HG03378 (cell line): Measurements from ENCODE around the gene MC1R.
"Not testable (repeated sequence)": the region's sequence is repeated elsewhere in the genome, so short reads cannot be mapped to it uniquely, and the experiment has no call there.

Experiments used
- ATAC-seq: cut with Tn5 transposase; IDR thresholded peaks from one replicate; pipeline ENCODE4 v1.9.1; 2021; ENCODE audit warnings: mild to moderate bottlenecking, moderate library complexity; ENCODE audit not compliant: unreplicated experiment

Gene MC1R

DNA sequence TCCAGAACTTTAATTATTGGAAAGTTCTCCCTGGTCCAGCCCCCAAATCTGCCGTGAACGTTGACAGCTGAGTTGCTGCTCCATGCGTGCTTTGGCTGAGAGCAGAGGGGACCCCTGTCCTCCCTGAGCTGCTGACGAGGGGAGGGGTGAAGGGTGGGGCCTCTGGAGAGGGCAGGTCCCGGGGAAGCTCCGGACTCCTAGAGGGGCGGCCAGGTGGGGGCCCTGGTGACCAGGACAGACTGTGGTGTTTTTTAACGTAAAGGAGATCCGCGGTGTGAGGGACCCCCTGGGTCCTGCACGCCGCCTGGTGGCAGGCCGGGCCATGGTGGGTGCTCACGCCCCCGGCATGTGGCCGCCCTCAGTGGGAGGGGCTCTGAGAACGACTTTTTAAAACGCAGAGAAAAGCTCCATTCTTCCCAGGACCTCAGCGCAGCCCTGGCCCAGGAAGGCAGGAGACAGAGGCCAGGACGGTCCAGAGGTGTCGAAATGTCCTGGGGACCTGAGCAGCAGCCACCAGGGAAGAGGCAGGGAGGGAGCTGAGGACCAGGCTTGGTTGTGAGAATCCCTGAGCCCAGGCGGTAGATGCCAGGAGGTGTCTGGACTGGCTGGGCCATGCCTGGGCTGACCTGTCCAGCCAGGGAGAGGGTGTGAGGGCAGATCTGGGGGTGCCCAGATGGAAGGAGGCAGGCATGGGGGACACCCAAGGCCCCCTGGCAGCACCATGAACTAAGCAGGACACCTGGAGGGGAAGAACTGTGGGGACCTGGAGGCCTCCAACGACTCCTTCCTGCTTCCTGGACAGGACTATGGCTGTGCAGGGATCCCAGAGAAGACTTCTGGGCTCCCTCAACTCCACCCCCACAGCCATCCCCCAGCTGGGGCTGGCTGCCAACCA is at the start of gene MC1R:
Gene MC1R (plus strand): TSS at position 410 of the 895 bp plus-strand sequence. CDS start 397 bp downstream, at position 807.
- ATAC-seq = no peak

DNA sequence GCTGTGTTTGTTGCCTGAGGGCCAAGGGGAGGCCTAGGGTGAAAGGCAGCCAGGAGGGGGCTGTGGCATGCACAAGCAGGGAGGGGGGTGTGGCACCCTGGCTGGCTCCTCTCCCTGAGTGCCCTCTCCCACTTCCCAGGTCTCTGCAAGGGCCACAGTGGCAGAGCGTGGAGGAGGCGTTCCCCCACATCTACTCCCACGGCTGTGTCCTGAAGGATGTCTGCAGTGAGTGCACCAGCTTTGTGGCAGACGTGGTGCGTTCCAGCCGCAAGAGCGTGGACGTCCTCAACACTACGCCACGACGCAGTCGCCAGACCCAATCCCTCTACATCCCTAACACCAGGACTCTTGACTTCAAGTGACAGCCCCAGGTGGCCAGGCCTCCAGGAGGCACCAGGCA is 48.8 kb upstream of the MC1R start:
- ATAC-seq = no peak

DNA sequence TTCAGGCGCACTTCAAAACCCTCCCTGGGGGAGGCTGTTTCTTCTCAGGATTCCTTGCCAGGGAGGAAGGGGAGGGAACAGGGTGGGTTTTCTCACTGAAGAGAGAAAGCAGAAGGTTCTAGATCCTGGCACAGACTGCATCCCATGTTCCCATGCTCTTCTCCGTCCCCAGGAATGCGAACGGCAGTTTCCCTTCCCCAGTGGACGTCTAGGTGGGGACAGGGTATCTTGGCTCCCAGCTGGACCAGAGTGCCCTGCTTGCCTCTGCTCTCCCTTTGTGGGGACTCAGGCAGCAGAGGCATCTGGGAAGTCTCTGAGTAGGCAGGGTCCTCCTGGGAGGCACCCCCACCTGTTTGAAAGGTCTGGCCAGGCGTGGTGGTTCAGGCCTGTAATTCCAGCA is 48.2 kb upstream of the MC1R start:
- no peak for ATAC-seq

DNA sequence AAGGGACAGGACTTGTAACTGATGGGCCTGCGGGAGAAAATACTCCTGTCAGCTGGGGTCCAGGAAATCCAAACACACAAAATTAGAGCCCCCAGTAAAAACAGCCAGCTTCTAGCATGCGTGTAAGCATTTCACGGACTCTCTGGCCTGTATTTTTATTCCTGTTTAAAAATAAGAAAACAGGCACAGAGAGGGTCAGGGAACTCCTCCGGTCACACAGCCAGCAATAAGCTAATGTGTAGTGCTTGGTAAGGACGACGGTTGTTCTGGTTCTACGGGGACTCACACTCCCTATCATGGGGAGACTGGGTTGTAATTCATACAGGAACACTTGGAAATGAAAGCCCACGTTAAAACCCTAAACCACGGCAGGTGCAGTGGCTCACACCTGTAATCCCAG is 46.8 kb upstream of the MC1R start:
- no peak for ATAC-seq

DNA sequence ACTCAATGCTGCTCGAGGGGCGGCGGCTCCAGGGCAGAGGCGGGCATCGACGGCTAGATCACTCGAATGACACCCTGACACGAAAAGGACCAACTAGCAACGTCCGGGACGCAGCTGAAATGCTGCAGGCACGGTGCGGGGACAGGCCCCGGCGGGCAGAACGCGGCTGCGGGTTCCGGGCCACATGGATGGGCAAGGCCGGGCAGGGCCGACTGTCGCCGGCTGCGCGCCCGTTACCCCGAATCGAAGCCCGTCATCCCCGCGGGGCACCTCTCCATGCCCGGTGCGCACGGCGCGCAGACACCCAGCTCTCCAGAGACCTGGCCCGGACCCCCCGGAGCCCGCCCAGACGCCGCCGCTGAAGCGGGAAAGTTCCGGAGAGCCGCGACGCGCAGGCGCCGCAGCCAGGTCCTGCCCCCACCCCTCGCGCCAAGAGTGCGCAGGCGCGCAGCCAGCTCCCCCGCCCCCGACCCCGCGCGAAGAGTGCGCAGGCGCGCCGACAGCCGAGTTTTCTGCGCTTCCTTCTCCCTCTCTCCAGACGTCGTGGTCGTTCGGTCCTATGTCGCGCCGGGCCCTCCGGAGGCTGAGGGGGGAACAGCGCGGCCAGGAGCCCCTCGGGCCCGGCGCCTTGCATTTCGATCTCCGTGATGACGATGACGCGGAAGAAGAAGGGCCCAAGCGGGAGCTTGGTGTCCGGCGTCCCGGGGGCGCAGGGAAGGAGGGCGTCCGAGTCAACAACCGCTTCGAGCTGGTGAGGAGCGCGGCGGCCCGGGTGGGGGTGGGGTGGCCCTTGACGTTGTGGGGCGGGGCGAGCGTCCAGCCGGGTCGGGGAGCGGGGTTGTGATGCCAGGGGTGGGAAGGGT is 45.3 kb upstream of the MC1R start, which contains the start of gene TCF25:
Gene TCF25 (plus strand): TSS at position 484 of the 863 bp plus-strand sequence. CDS start 76 bp downstream, at position 560.
- ATAC-seq = peak; percentile 40

DNA sequence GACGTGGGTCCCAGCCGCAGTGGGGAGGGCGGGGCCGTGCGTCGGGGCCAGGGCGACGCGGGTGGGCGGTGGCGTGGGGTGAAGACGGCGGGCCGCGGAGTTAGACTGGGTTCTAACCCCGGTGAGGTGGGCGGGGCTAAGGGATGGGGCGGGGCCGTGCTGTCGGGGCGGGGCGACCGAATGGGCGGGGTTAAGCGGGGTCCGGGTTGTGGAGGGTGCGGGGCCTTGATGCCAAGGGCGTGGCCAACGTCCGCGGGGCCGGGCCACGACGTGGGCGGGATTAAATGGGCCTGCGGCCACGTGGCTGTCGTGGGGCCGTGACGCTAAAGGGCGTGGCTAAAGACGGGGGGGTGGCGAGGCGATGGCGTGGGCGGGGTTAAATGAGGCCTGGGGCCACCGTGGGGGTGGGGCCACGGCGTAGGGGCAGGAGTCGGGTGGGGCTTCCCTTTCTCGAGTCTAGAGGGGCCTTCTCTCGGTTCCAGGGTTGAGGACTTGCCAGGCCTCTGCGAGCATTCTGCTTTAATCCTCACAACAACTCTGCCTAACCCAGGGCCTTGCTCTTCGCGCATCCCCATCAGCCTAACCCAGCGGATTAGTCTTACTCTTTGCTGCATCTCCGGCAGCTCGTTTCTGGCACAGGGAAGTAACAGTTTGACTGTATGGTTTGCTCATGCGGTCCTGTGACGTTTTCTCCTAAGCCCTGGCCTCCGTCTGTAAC is 44.5 kb upstream of the MC1R start:
- ATAC-seq = peak; percentile 22

DNA sequence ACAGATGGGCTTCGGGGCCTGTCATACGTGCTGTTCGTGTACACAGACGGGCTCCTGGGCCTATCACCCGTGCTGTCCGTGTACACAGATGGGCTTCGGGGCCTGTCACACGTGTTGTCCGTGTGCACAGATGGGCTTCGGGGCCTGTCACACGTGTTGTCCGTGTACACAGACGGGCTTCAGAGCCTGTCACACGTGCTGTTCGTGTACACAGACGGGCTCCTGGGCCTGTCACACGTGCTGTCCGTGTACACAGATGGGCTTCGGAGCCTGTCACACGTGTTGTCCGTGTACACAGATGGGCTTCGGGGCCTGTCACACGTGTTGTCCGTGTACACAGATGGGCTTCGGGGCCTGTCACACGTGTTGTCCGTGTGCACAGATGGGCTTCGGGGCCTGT is 39.5 kb upstream of the MC1R start:
- ATAC-seq = not testable (repeated sequence)

DNA sequence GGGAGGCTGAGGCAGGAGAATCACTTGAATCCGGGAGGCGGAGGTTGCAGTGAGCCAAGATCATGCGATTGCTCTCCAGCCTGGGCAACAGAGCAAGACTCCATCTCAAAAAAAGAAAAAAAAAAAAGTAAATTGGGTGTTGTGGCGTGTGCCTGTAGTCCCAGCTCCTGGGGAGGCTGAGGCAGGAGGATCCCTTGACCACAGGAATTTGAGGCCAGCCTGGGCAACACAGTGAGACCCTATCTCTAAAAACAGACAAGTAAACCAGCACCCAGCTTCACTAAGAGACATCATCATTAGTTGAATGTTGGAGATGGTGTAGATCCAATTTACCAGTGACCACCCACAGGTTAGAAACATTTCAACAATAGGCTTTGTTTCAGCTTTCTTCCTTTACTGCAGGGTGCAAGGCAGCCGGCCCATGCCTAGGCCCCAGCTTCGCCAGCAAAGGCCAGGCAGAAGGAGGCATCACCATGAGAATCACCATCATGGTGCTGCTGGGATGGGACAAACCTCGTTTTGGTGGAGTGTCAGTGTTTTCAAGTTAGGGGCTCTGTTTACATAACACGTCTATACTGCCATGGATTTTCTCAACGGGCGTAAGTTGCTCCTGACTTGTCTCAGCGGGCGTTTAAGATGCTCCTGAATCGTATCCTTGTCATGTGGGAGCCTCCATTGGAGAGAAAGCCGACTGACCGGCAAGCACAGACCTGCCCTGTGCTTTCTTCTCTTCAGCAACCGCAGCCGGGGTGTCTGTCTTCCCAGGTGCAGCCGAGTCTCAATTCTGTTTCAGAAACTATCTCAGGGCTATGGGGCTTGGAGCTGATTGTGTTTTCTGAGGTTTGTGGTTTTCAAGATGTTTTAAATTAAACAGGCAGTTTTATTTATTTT is 37.9 kb upstream of the MC1R start:
- ATAC-seq = no peak

DNA sequence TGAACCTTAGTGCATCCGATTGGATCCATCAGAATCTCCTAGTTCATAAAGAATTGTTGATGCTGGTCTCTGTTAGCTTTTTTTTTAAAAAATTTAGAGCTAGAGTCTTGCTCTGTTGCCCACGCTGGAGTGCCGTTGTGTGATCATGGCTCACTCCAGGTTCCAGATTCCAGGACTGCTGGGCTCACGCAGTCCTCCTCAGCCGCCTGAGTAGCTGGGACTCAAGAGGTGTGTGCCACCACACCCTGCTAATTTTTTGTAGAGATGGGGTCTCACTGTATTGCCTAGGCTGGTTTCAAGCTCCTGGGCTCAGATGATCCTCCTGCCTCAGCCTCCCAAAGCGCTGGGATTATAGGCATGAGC is 37.3 kb upstream of the MC1R start:
- no peak for ATAC-seq

DNA sequence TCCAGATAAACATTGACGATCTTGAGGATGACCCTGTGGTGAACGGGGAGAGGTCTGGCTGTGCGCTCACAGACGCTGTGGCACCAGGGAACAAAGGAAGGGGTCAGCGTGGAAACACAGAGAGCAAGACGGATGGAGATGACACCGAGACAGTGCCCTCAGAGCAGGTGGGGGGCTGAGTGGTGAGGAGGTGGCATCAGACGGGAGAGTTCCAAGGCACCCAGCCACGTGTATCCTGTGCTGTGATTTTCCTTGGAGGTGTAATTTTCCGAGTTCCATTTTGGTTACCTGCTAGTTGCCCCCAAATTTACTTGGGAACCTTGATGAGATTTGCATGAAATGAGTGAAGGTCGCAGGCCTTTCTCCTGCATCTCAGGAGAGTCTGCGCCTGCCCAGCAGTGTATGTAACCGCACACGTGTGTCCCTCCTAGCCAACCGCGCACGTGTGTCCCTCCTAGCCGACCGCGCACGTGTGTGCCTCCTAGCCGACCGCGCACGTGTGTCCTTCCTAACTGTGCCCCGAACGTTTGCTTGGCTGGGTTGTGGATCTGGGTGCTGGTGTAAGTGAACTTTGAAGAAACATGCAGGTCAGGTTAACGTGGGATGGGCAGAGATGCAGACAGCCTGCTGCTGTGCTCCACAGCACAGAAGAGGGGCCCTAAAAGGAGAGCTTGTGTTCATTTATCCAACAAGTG is 35.2 kb upstream of the MC1R start:
- ATAC-seq = no peak

DNA sequence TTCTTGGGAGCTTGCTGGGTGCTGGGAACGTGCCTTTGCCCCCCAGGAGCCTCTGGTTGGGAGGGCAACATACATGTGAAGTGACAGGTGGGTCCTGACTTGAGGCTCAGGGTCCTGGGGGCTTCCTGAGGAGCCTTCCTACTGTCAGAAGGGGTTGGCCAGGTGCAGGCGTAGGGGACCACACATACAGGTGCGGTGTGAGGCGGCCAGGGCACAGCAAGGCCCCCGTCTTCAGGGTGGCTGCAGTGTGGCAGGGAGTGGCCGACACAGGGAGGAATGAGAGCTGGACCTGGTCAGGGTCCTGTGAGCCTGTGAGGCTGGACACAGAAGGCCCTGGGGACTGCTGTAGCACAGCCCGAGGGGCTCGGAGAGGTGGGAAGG is 34.6 kb upstream of the MC1R start:
- no peak for ATAC-seq

DNA sequence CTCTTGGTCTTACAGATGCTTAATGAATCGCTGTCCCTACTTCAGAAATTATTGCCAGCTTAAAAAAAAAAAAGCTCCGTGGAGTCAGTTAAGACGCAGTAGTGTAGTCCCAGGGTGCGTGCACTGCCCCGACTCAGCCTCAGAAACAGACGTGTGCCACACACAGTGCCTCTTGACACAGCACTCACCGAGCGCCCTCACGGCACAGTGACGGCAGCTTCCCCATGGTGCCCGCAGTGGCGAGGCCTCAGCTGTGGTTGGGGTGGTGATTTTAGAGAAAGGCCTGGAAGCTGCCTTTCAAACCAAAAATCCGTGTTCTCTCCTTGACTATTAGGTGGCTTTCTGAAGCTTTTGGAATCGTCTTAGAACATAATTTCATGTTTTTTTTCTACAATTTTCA is 31.4 kb upstream of the MC1R start:
- ATAC-seq = no peak

DNA sequence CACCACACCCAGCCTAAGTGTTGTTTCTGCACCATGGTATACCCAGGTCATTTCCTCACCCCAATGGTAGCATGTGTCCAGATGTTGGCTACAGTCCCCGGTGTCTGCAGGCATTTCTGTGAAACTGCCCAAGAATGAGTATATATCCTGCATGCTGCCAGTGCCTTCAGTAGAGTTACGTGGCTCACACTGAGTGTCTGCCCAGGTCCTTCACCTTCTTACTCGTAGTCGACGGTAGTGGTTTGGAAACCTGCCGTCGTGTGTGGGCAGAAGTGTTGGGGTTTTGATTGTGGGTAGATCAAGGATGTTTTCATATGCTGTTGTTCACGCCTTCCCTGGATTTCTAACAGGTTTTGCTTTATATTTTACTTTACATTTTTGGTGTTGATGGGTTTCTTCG is 28.5 kb upstream of the MC1R start:
- ATAC-seq = no peak

DNA sequence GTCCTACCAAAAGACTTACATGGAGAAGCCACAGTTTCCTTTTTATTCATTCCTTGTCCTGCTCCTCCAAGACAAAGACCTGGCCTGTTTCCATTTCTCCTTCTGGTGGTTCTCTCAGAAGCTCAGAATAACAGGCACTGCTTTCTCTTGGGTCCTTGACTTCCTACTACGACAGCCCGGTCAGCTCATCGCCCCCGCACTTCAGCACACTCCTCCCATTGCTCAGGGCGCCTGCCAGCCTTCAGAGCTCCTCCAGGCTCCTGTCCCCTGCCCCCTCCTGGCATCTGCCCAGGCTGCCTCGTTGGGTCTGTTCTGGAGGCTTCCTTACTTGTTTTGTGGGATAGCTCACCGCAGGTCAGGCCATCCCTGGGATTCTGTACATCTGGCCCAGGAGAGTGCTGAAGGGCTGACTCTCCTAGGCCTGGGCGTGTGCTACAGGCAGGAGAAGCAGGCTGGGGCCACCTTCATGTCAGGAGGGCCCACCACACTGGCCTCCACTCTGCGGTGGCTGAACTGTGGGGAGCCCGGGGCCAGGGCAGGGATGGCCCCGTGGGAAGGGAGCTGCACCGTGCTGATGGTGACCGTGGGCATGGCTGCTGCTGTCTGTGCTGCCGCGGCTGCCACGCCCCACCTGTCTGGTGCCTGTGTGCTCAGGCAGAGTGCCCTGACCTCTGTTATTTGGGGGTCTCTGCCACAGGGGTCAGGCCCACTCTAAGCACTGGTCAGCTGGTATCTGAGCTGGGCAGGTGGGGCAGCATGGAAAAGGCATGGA is 27.6 kb upstream of the MC1R start:
- ATAC-seq = no peak

DNA sequence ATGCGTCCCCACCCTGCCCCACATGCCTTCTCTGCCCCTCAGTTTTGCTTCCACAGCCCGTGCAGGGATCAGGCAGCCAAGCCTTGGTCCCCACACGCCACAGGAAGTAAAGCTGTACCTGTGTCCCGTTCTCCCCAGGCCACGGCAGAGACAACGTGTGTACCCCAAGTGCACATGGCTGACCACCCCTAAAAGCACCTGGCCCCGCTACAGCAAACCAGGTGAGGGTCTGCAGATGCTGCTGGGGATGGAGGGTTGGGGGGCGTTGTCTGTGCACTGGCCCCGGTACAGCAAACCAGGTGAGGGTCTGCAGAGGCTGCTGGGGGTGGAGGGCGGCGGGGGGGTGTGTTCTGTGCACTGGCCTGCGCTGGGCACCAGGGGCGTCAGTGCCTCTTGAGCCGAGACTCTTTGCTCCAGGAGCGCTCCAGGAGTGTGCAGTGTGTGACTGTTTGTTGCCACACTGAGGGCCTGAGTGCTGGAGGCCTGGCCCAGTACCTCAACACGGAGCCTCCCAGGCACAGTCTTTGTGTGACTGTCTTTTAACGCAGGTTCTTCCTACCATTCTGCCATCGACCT is 26.5 kb upstream of the MC1R start:
- ATAC-seq = no peak

DNA sequence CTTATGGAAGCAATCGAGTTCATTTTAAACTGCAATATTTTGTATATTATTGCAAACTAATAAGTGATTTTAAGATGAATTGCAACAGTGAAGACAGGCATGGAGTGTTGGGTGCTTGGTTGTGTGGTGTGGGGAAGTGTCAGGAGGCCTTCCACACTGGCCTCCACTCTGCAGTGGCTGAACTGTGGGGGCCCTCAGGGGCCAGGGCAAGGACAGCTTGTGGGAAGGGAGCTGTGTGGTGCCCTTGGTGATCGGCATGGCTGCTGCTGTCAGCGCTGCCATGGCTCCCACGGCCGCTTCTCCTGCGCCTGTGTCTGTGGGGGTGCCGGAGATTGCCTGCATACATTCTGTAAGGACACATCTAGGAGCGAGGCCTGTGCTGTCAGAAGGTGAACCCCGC is 26.0 kb upstream of the MC1R start:
- no peak for ATAC-seq

DNA sequence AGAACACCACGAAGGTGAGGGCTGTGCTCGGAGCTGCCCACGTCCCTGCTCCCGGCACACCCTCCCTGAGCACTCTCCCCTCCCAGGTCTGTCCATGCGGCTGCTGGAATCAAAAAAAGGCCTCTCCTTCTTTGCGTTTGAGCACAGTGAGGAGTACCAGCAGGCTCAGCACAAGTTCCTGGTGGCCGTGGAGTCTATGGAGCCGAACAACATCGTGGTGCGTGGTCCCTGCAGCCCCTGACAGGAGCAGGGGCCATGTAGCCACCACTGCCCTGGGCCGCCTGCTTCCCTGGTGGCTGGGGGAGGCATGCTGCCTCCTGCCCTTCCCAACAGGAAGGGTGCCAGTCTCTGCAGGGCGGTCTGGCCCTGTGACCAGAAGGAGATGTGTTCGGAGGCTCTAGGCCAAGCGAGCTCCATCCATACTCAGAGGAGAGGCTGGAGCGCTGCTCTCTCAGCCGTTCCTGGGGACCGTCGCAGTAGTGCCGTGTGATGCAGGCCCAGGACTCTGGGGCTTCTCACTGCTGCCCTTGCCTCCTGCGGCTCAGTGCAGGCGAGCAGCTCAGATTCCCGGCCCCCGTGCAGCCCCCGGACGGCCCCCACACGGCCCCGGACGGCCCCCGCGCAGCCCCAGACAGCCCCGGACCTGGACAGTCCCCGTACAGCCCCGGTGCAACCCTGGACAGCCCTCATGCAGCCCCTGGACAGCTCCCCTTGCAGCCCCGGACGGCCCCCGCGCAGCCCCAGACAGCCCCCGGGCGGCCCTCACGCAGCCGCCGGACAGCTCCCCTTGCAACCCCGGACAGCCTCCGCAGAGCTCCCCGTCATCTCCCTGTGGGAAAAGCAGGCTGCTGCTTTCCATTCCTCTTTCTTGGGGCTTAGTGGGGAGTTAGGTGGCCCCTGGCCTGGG is 24.8 kb upstream of the MC1R start:
- ATAC-seq = no peak
